K562 (cell line): ENCODE measurements around the gene BCAS1. TPM values are rescaled to one million over a fixed set of nuclear protein-coding genes. Genes with fewer than 3 reads are reported as not detected.

Source experiments
- ATAC-seq: fragments of 200-7000 bp; cut with Tn5 transposase; 3 replicates; pipeline ENCODE4 v1.9.1; 2020; ENCODE audit warnings: moderate library complexity
- BruUV-seq: library from RNA; stranded (reverse); fragments of 400-500 nt; replicated peaks from 2 replicates; lab custom pipeline; 2021; lab: Mats Ljungman, UMichigan
- CTCF ChIA-PET: fragments of 300-600 bp; formaldehyde crosslinking; extraction: SDS; loops from one replicate; lab custom pipeline; 2021; ENCODE audit warnings: low intra/inter-chr PET ratio; lab: Yijun Ruan, JAX
- POLR2A ChIA-PET: fragments of 300-600, 350-650 bp; sonication (Branson Sonifier 250); formaldehyde crosslinking; extraction: SDS; loops from one replicate; lab custom pipeline; 2021; ENCODE audit warnings: antibody characterized with exemption, inconsistent platforms; lab: Yijun Ruan, JAX
- DNase-seq, 4 experiments: peaks; one replicate each; pipeline versions ENCODE4 v3.0.0 to v3.0.0-alpha.2; 2011 to 2018; ENCODE audit warnings: low spot score in 3 of 4, mixed read lengths in 3 of 4; ENCODE audit errors: extremely low read depth in 1 of 4
- FAIRE-seq: peaks from 2 replicates; lab custom pipeline; 2011; peaks lifted over from hg19 to GRCh38; lab: Jason Lieb, UNC
- H2AFZ ChIP-seq: 2 replicates; pipeline ENCODE4 v1.6.0; 2011; ENCODE audit warnings: low read depth, low read length, control low read depth, inconsistent platforms
- H3K27ac ChIP-seq: fragments of 200-600 bp; 3 replicates; pipeline ENCODE4 v1.8.0; 2011; ENCODE audit warnings: low read depth, mild to moderate bottlenecking, control low read depth, inconsistent platforms, low read length, moderate library complexity, mixed read lengths; ENCODE audit errors: extremely low read depth
- H3K27me3 ChIP-seq, 2 experiments: fragments of 300-600 bp in 1 of 2; 2 replicates in 1 of 2; 3 replicates in 1 of 2; pipeline versions ENCODE4 v1.6.0 to v1.8.0; 2011; ENCODE audit warnings: inconsistent platforms in 2 of 2, low read length in 2 of 2, mild to moderate bottlenecking in 1 of 2, mixed read lengths in 1 of 2, moderate library complexity in 1 of 2; ENCODE audit not compliant: control insufficient read depth in 2 of 2, insufficient read depth in 2 of 2
- H3K36me3 ChIP-seq: fragments of 300-600 bp; 3 replicates; pipeline ENCODE4 v1.8.0; 2011; ENCODE audit warnings: mild to moderate bottlenecking, low read length, inconsistent platforms; ENCODE audit not compliant: control insufficient read depth, insufficient read depth
- H3K4me1 ChIP-seq, 2 experiments: fragments of 200-600 bp in 1 of 2; replicated peaks in 1 of 2; 2 replicates in 1 of 2; 3 replicates in 1 of 2; pipeline versions ENCODE4 v1.5.1 to v1.8.0; 2011; ENCODE audit warnings: inconsistent platforms in 2 of 2, low read length in 2 of 2, mild to moderate bottlenecking in 1 of 2, mixed read lengths in 1 of 2, moderate library complexity in 1 of 2; ENCODE audit not compliant: control insufficient read depth in 2 of 2, insufficient read depth in 2 of 2
- H3K4me2 ChIP-seq: 2 replicates; pipeline ENCODE4 v1.6.1; 2011; ENCODE audit warnings: low read length, control low read depth, inconsistent platforms, mixed read lengths; ENCODE audit not compliant: insufficient read depth
- H3K4me3 ChIP-seq: fragments of 200-600 bp; sonication (generic), shearing (Covaris generic); 2 replicates; pipeline ENCODE4 v1.5.1; 2016; ENCODE audit warnings: control low read depth, inconsistent platforms
- H3K79me2 ChIP-seq: fragments of 200-600 bp; 3 replicates; pipeline ENCODE4 v1.8.0; 2011; ENCODE audit warnings: low read length, inconsistent platforms; ENCODE audit not compliant: control insufficient read depth, insufficient read depth
- H3K9ac ChIP-seq, 2 experiments: 2 replicates each; pipeline versions ENCODE4 v1.6.0 to v1.6.1; 2011; ENCODE audit warnings: low read depth in 2 of 2, low read length in 2 of 2, control low read depth in 1 of 2, inconsistent platforms in 1 of 2, mild to moderate bottlenecking in 1 of 2, mixed read lengths in 1 of 2; ENCODE audit not compliant: insufficient read depth in 1 of 2
- H3K9me1 ChIP-seq: one replicate; pipeline ENCODE4 v1.6.0; 2011; ENCODE audit warnings: inconsistent platforms, mild to moderate bottlenecking, low read length, moderate library complexity; ENCODE audit not compliant: control insufficient read depth, insufficient read depth
- H3K9me3 ChIP-seq: replicated peaks from 2 replicates; pipeline ENCODE4 v1.5.1; 2011; ENCODE audit warnings: low read depth, low read length, inconsistent platforms; ENCODE audit not compliant: control insufficient read depth, insufficient read depth
- H4K20me1 ChIP-seq: replicated peaks from 2 replicates; pipeline ENCODE4 v1.6.1; 2011; ENCODE audit warnings: low read length, inconsistent platforms, mixed read lengths; ENCODE audit not compliant: control insufficient read depth, insufficient read depth
- BMI1 ChIP-seq: fragments of 150-350 bp; IDR thresholded peaks from 2 replicates; pipeline ENCODE4 v1.6.1; 2014; ENCODE audit warnings: low read length
- MEIS2 ChIP-seq: fragments of 450-650 bp; IDR thresholded peaks from 2 replicates; pipeline ENCODE4 v1.6.1; 2014; ENCODE audit warnings: mild to moderate bottlenecking; ENCODE audit not compliant: partially characterized antibody
- TAF1 ChIP-seq: IDR thresholded peaks from 2 replicates; pipeline ENCODE4 v1.6.1; 2011; ENCODE audit warnings: mild to moderate bottlenecking, low read length, moderate library complexity; ENCODE audit not compliant: insufficient read depth, control insufficient read depth, severe bottlenecking; ENCODE audit errors: extremely low read depth
- in situ Hi-C: fragments of 300-500 bp; cut with MboI; formaldehyde crosslinking; loops from 4 replicates; pipeline ENCODE4 v1.15.0; 2018; ENCODE audit warnings: inconsistent platforms, mixed read lengths
- intact Hi-C: fragments of 100-400 bp; cut with micrococcal nuclease; formaldehyde crosslinking; loops from 2 replicates; pipeline ENCODE4 v1.14.2; 2022
- polyA plus RNA-seq, 8 experiments: library from polyadenylated mRNA; depleted of rRNA in 4 of 8; stranded (reverse) in 5 of 8; unstranded in 3 of 8; fragments of >200 nt; fragmentation: Nextera tagmentation in 2 of 8; fragmentation: Illumina TruSeq in 1 of 8; extraction: Ambion mirVana in 2 of 8; extraction: Trizol in 1 of 8; gene quantifications; 2 replicates each; pipeline versions ENCODE4 v1.2.1 to v1.2.3, GENCODE V29; 2011 to 2014; ENCODE audit warnings: inconsistent platforms in 1 of 8, missing spikeins in 1 of 8
- total RNA-seq, 7 experiments: library from RNA; depleted of rRNA in 6 of 7; stranded (reverse); fragments of >200 nt in 6 of 7; fragmentation: Illumina TruSeq in 2 of 7; extraction: Trizol in 2 of 7; gene quantifications; 2 replicates each; pipeline versions ENCODE4 v1.2.1 to v1.2.3, GENCODE V29; 2011 to 2021; ENCODE audit warnings: low replicate concordance in 1 of 7
- TF ChIP-seq, protein P1 (sequence below), 2 experiments: fragments of 200-800 bp in 1 of 2; sonication (Bioruptor generic) in 1 of 2; sonication (generic) in 1 of 2; formaldehyde crosslinking in 1 of 2; IDR thresholded peaks in 1 of 2; conservative IDR thresholded peaks in 1 of 2; 2 replicates each; pipeline versions ENCODE4 v1.5.0 to v1.6.1; 2016 to 2020; ENCODE audit warnings: missing compliant biosample characterization in 1 of 2, missing genetic modification characterization in 1 of 2, missing genetic modification reagents in 1 of 2
- TF ChIP-seq, protein P2 (sequence below): fragments of 250-450 bp; sonication (Bioruptor Pico); IDR thresholded peaks from 2 replicates; pipeline ENCODE4 v1.4.0; 2020
- TF ChIP-seq, protein P3 (sequence below), 3 experiments: fragments of 200-800 bp in 1 of 3; fragments of 250-450 bp in 1 of 3; fragments of 450-650 bp in 1 of 3; sonication (Bioruptor Pico) in 1 of 3; sonication (Bioruptor generic) in 1 of 3; formaldehyde crosslinking in 1 of 3; IDR thresholded peaks; 2 replicates each; pipeline versions ENCODE4 v1.6.1 to v1.8.0; 2016 to 2022; ENCODE audit warnings: mild to moderate bottlenecking in 2 of 3, missing genetic modification characterization in 2 of 3, missing compliant biosample characterization in 1 of 3, moderate library complexity in 1 of 3
- TF ChIP-seq, protein P4 (sequence below), 2 experiments: fragments of 450-650 bp in 1 of 2; IDR thresholded peaks; 2 replicates each; pipeline ENCODE4 v1.6.1; 2011 to 2017; ENCODE audit warnings: low read depth in 2 of 2, antibody characterized with exemption in 1 of 2, borderline replicate concordance in 1 of 2, low read length in 1 of 2, mild to moderate bottlenecking in 1 of 2, mixed read lengths in 1 of 2; ENCODE audit not compliant: control insufficient read depth in 1 of 2

The BCAS1 gene
- total and polyA plus RNA-seq, 9 of the 15 experiments (the other 6 are each of a cell fraction or from before 2014, with no cell fraction given): 0.18 to 2.3 (median 0.93) TPM

DNA sequence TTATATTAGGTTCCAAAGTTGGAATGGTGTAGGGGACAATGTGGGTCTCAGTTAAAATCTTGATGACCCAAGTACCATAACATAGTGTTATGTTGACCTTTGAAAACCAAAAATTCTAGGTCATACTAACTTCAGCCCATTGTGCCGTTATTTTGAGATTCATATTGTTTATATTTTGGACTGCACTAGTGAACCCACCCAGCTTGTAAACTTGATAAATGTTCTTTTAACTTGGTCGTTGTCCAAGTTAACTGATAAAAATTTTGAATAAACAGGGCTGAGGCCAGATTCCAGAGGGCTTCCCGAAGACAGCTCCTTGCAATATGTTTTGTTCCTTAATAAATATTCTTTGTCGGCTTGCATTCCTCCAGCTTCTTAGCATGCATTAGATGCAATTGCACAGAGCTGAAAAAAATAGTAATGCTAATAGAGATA, 90.3 kb downstream of the BCAS1 start (continued):
- TF ChIP-seq, protein P1, sequence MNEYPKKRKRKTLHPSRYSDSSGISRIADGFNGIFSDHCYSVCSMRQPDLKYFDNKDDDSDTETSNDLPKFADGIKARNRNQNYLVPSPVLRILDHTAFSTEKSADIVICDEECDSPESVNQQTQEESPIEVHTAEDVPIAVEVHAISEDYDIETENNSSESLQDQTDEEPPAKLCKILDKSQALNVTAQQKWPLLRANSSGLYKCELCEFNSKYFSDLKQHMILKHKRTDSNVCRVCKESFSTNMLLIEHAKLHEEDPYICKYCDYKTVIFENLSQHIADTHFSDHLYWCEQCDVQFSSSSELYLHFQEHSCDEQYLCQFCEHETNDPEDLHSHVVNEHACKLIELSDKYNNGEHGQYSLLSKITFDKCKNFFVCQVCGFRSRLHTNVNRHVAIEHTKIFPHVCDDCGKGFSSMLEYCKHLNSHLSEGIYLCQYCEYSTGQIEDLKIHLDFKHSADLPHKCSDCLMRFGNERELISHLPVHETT (CRISPR knock-in tag; conservative IDR thresholded peaks at IDR 0.05 in 1 of 2, IDR thresholded peaks at IDR 0.05 in 1 of 2): no peak
- TF ChIP-seq, protein P2, sequence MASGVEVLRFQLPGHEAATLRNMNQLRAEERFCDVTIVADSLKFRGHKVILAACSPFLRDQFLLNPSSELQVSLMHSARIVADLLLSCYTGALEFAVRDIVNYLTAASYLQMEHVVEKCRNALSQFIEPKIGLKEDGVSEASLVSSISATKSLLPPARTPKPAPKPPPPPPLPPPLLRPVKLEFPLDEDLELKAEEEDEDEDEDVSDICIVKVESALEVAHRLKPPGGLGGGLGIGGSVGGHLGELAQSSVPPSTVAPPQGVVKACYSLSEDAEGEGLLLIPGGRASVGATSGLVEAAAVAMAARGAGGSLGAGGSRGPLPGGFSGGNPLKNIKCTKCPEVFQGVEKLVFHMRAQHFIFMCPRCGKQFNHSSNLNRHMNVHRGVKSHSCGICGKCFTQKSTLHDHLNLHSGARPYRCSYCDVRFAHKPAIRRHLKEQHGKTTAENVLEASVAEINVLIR: no peak
- no peak for TF ChIP-seq MEIS2
- no peak for TF ChIP-seq TAF1
- TF ChIP-seq, all 486 proteins: peak for 0

DNA sequence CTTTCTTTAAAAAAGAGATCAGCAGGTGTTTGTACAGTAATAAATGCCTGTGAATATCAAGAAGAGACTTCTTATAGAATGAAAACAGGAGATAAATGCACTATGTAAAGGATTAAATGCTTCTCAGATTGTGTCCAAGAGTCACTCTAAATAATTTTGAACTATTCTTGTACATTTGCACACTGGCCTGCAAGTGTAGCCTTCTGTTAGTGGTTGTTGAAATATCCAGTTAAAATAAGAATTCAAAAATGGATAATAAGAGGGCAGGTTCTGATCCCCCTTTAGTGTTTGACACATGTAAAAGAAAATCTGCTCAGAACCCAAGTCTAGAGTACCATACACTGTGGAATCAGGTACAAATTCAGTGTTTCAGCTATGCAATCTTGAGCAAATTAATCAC, 91.9 kb downstream of the BCAS1 start:
- H3K36me3 ChIP-seq: no peaks in the 10 kb centered on the region
- intact Hi-C loops (no loop called here), in situ Hi-C loops (no loop called here)
- DNase-seq: no peak
- no peak overlapping the region for H3K27ac ChIP-seq
- H3K9ac ChIP-seq: no peak overlapping the region
- CTCF ChIA-PET: no interaction called here
- ATAC-seq: no peak
- H3K4me3 ChIP-seq: no peak overlapping the region
- BruUV-seq: no TSS peak
- H3K4me2 ChIP-seq: no peak overlapping the region
- H2AFZ ChIP-seq: no peak overlapping the region
- no peaks in the 10 kb centered on the region for H3K79me2 ChIP-seq
- H4K20me1 ChIP-seq: no peaks in the 10 kb centered on the region
- no peaks in the 10 kb centered on the region for H3K4me1 ChIP-seq
- FAIRE-seq: no peak
- H3K27me3 ChIP-seq: peaks cover 0 to 7% of the 10 kb centered on the region in 2 experiments; a peak in 2 of 5 replicates
- POLR2A ChIA-PET: no interaction called here
- H3K9me3 ChIP-seq: no peaks in the 10 kb centered on the region
- H3K9me1 ChIP-seq: no peaks in the 10 kb centered on the region
- no peak for TF ChIP-seq BMI1
- TF ChIP-seq, protein P3, sequence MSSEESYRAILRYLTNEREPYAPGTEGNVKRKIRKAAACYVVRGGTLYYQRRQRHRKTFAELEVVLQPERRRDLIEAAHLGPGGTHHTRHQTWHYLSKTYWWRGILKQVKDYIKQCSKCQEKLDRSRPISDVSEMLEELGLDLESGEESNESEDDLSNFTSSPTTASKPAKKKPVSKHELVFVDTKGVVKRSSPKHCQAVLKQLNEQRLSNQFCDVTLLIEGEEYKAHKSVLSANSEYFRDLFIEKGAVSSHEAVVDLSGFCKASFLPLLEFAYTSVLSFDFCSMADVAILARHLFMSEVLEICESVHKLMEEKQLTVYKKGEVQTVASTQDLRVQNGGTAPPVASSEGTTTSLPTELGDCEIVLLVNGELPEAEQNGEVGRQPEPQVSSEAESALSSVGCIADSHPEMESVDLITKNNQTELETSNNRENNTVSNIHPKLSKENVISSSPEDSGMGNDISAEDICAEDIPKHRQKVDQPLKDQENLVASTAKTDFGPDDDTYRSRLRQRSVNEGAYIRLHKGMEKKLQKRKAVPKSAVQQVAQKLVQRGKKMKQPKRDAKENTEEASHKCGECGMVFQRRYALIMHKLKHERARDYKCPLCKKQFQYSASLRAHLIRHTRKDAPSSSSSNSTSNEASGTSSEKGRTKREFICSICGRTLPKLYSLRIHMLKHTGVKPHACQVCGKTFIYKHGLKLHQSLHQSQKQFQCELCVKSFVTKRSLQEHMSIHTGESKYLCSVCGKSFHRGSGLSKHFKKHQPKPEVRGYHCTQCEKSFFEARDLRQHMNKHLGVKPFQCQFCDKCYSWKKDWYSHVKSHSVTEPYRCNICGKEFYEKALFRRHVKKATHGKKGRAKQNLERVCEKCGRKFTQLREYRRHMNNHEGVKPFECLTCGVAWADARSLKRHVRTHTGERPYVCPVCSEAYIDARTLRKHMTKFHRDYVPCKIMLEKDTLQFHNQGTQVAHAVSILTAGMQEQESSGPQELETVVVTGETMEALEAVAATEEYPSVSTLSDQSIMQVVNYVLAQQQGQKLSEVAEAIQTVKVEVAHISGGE (CRISPR knock-in tag; IDR thresholded peaks at IDR 0.05): peak in 1 of 3 experiments; percentile 69; a peak in 1 of 6 replicates
- TF ChIP-seq, protein P4, sequence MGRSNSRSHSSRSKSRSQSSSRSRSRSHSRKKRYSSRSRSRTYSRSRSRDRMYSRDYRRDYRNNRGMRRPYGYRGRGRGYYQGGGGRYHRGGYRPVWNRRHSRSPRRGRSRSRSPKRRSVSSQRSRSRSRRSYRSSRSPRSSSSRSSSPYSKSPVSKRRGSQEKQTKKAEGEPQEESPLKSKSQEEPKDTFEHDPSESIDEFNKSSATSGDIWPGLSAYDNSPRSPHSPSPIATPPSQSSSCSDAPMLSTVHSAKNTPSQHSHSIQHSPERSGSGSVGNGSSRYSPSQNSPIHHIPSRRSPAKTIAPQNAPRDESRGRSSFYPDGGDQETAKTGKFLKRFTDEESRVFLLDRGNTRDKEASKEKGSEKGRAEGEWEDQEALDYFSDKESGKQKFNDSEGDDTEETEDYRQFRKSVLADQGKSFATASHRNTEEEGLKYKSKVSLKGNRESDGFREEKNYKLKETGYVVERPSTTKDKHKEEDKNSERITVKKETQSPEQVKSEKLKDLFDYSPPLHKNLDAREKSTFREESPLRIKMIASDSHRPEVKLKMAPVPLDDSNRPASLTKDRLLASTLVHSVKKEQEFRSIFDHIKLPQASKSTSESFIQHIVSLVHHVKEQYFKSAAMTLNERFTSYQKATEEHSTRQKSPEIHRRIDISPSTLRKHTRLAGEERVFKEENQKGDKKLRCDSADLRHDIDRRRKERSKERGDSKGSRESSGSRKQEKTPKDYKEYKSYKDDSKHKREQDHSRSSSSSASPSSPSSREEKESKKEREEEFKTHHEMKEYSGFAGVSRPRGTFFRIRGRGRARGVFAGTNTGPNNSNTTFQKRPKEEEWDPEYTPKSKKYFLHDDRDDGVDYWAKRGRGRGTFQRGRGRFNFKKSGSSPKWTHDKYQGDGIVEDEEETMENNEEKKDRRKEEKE (IDR thresholded peaks at IDR 0.05; ENCODE audit: borderline replicate concordance in 1 of 2, control insufficient read depth in 1 of 2, low read depth in 2 of 2, low read length in 1 of 2): peak in 1 of 2 experiments; percentile 51; a peak in 1 of 4 replicates
